ENCODE data around the gene NKAIN4. TPM values are rescaled to one million over a fixed set of nuclear protein-coding genes. Genes with fewer than 3 reads are reported as not detected.

The NKAIN4 gene
- total and polyA plus RNA-seq, 12 donors: 0.15 to 2.8 (median 0.36) TPM; not detected in 6

DNA sequence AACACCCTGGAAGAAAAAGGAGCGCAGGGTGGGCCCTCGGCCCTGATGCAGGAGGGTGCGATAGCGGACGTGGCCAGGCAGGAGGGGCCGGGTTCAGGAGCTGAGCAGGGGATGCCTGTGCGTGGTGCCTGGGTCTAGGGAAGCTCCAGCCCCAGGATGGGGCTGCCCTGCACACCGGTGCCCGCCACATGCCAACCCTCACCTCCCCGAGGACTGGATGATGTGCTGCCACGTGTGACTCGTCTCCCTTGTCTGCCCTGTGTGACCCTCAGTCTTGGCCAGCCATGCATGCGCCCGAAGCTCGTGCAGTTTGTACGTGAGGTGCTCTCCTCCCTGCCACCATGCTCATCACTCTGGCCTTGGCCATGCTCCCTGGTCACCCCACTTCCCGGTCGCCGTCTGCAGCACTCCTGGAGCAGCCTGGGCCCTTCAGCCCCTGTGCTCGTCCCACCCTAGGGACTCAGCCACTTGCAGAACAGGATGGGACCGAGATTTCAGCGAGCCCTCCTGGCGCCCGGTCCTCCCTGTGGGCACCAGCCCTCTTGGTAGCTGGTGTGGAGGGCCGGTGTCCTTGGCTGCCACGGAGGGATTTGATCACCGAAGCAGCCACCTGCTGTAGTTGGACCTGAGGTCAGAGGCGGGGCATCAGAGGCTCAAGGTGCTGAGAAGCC is 34.5 kb upstream of the NKAIN4 start:
- TF ChIP-seq POLR2A (IDR thresholded peaks at IDR 0.05): no peak
- TF ChIP-seq, protein P1, sequence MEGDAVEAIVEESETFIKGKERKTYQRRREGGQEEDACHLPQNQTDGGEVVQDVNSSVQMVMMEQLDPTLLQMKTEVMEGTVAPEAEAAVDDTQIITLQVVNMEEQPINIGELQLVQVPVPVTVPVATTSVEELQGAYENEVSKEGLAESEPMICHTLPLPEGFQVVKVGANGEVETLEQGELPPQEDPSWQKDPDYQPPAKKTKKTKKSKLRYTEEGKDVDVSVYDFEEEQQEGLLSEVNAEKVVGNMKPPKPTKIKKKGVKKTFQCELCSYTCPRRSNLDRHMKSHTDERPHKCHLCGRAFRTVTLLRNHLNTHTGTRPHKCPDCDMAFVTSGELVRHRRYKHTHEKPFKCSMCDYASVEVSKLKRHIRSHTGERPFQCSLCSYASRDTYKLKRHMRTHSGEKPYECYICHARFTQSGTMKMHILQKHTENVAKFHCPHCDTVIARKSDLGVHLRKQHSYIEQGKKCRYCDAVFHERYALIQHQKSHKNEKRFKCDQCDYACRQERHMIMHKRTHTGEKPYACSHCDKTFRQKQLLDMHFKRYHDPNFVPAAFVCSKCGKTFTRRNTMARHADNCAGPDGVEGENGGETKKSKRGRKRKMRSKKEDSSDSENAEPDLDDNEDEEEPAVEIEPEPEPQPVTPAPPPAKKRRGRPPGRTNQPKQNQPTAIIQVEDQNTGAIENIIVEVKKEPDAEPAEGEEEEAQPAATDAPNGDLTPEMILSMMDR (IDR thresholded peaks at IDR 0.05): no peak
- DNase-seq: no peak
- H3K27ac ChIP-seq: no peak overlapping the region
- intact Hi-C loops (cut with DNase I): no loop called here
- H3K4me1 ChIP-seq (replicated peaks in 1 of 2): no peaks in the 10 kb centered on the region
- H3K27me3 ChIP-seq: no peaks in the 10 kb centered on the region
- H3K9me3 ChIP-seq (replicated peaks in 1 of 3): no peaks in the 10 kb centered on the region
- H3K36me3 ChIP-seq (replicated peaks in 1 of 2): peaks cover 0 to 23% of the 10 kb centered on the region in 2 donors
- no peak overlapping the region for H3K4me3 ChIP-seq
- WGBS, 4 donors: 88 to 90% (median 88%) methylated on average over 11 to 28 of the region's 28 CpGs

DNA sequence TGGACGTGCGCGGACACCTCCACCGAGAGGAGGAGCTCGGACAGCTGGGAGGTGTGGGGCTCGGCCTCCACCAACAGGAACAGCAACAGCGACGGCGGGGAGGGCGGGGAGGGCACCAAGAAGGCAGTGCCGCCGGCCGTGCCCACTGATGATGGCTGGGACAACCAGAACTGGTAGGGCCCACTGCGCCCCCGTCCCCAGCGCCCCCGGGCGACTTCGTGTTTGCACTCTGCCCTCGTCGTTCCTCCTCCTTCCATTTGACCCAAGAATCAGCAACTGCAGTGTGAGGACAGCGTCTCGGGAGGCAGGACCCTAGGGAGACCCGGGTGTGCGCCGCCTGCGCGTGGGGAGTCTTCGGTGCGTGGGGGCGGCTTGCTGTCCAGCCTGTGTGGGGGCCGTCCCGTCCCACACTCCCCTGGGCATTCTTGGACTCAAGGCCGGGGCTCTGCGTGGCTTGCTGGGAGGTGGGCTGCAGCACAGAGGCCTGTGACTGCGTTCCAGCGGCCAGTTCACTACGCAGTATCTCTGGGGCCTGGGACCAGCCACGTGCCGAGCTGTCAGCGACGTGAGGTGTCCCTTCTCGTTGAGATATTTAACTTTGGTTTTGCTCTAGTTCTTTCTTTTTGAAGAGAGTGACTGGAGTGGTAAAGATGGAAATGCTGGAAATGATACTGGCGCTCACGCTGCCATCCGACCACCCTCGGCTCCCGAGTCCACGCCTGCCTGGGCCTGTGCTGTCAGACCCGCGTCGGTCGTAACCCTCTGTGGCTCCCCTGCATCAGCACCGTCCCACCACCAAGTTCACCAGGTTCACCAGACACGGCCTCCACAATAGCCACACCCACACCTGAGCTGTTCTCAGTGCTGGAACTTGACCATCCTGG is 33.7 kb upstream of the NKAIN4 start:
- H3K36me3 ChIP-seq (replicated peaks in 1 of 2): peaks cover 0 to 31% of the 10 kb centered on the region in 2 donors
- no peak for DNase-seq
- TF ChIP-seq, protein P1 (IDR thresholded peaks at IDR 0.05): no peak
- no peak for TF ChIP-seq POLR2A (IDR thresholded peaks at IDR 0.05)
- WGBS, 4 donors: 90 to 94% (median 93%) methylated on average over 32 to 55 of the region's 55 CpGs
- H3K27ac ChIP-seq: no peak overlapping the region
- H3K27me3 ChIP-seq: no peaks in the 10 kb centered on the region
- no peak overlapping the region for H3K4me3 ChIP-seq
- intact Hi-C loops (cut with DNase I): no loop called here
- no peaks in the 10 kb centered on the region for H3K4me1 ChIP-seq (replicated peaks in 1 of 2)
- H3K9me3 ChIP-seq (replicated peaks in 1 of 3): no peaks in the 10 kb centered on the region

DNA sequence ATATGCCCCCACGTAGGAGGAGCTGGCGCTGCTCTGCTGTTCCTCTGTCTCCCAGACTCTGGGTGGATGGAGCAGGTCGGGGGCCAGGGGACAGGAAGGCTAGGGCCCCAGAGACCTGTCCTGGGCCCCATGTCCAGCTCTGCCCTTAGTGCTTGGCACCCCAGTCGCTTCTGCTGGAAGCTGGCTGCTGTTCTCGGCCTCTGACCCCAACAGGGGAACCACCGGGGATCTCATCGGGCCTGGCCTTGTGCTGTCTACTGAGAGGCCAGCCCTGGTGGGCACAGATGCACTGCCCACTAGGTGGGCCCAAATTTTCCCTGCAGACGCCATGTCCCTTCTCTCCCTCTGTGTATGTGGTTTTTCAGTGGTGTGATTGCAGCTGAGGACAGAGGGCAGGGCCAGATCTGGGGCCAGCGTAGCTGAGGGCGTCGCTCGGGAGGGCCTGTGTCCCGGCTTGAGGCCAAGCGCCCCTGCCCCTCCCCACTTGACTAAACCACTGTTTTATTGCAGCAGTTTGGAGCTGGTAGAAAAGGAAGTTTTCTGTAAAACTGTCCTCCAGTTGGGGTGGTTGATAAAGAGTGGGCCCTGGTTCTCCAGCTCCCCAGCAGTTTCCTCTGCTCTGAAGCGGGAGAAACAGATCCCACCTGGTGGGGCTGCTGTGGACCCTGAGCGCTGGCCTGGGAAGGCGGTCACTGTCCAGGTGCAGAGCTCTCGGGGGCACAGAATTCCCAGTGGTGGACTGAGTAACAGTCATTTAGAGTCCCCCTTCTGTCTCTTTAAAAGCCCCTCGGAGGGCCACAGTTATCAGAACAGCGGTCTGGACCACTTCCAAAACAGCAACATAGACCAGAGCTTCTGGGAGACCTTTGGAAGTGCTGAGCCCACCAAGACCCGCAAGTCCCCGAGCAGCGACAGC is 32.8 kb upstream of the NKAIN4 start:
- TF ChIP-seq POLR2A (IDR thresholded peaks at IDR 0.05): no peak
- TF ChIP-seq, protein P1 (IDR thresholded peaks at IDR 0.05): no peak
- no peak overlapping the region for H3K4me3 ChIP-seq
- no peak overlapping the region for H3K27ac ChIP-seq
- intact Hi-C loops (cut with DNase I): no loop called here
- peaks cover 0 to 40% of the 10 kb centered on the region in 2 donors for H3K36me3 ChIP-seq (replicated peaks in 1 of 2)
- no peaks in the 10 kb centered on the region for H3K27me3 ChIP-seq
- DNase-seq: no peak
- H3K4me1 ChIP-seq (replicated peaks in 1 of 2): no peaks in the 10 kb centered on the region
- H3K9me3 ChIP-seq (replicated peaks in 1 of 3): no peaks in the 10 kb centered on the region
- 87 to 93% (median 91%) methylated on average over 15 to 23 of the region's 23 CpGs for WGBS, 4 donors

Measured in adrenal gland (tissue), 12 donors.